Measurements from ENCODE around the gene CSNK2A1.

- no peak for TF ChIP-seq POLR2A (IDR thresholded peaks at IDR 0.05)
- no peak for TF ChIP-seq CTCF (IDR thresholded peaks at IDR 0.05)
These were observed 108.0 kb downstream of the CSNK2A1 start for GRCh38 chr20:435558-435957.
